HCT116 (cell line): ENCODE results near the gene QPCTL. TPM values are rescaled to one million over a fixed set of nuclear protein-coding genes. Genes with fewer than 3 reads are reported as not detected.

Source experiments
- ATAC-seq: fragments of 200-7000 bp; cut with Tn5 transposase; 2 replicates; pipeline ENCODE4 v1.9.1; 2020; ENCODE audit warnings: mild to moderate bottlenecking, moderate library complexity
- BruUV-seq: library from RNA; stranded (reverse); fragments of 400-500 nt; replicated peaks from 2 replicates; lab custom pipeline; 2021; lab: Mats Ljungman, UMichigan
- CTCF ChIA-PET: fragments of 300-600 bp; sonication (Branson Sonifier 250); formaldehyde crosslinking; loops from one replicate; lab custom pipeline; 2021; ENCODE audit warnings: antibody characterized with exemption; lab: Charles Lee
- POLR2A ChIA-PET: fragments of 300-600, 350-600 bp; sonication (Branson Sonifier 250); formaldehyde crosslinking; loops from one replicate; lab custom pipeline; 2021; ENCODE audit warnings: antibody characterized with exemption; lab: Charles Lee
- RAD21 ChIA-PET, 2 experiments: fragments of 300-600 bp; sonication (Branson Sonifier 250); formaldehyde crosslinking; loops; one replicate each; lab custom pipeline; 2023; ENCODE audit warnings: low total read pairs in 2 of 2; ENCODE audit not compliant: uncharacterized antibody in 2 of 2, unreplicated experiment in 2 of 2, low non-redundant PET in 1 of 2; lab: Charles Lee
- DNase-seq: peaks from one replicate; pipeline ENCODE4 v3.0.0-alpha.2; 2010; ENCODE audit warnings: low read depth, low spot score
- H2AFZ ChIP-seq: fragments of 200-600 bp; shearing (Covaris generic), sonication (generic); 2 replicates; pipeline ENCODE4 v1.6.1; 2017; ENCODE audit warnings: low read depth, mixed run types, mixed read lengths, antibody characterized with exemption, low read length; ENCODE audit not compliant: poor library complexity, severe bottlenecking
- H3K27ac ChIP-seq: 2 replicates; pipeline ENCODE4 v1.5.1; 2012; ENCODE audit warnings: low read depth, low read length
- H3K27me3 ChIP-seq: fragments of 200-600 bp; sonication (generic); 2 replicates; pipeline ENCODE4 v1.6.1; 2016; ENCODE audit warnings: mixed run types, low read length, mixed read lengths; ENCODE audit not compliant: insufficient read depth
- H3K36me3 ChIP-seq, 2 experiments: fragments of 200-500 bp in 1 of 2; fragments of 200-600 bp in 1 of 2; sonication (Bioruptor generic) in 1 of 2; sonication (generic) in 1 of 2; 2 replicates each; pipeline versions ENCODE4 v1.5.1 to v1.6.1; 2014 to 2016; ENCODE audit warnings: low read length in 2 of 2, inconsistent platforms in 1 of 2, mixed read lengths in 1 of 2, mixed run types in 1 of 2; ENCODE audit not compliant: insufficient read depth in 2 of 2, control insufficient read depth in 1 of 2
- H3K4me1 ChIP-seq, 2 experiments: fragments of 200-600 bp in 1 of 2; sonication (generic) in 1 of 2; 2 replicates each; pipeline versions ENCODE4 v1.5.1 to v1.6.1; 2012 to 2017; ENCODE audit warnings: low read length in 2 of 2, inconsistent platforms in 1 of 2, mild to moderate bottlenecking in 1 of 2, mixed read lengths in 1 of 2, mixed run types in 1 of 2, moderate library complexity in 1 of 2; ENCODE audit not compliant: insufficient read depth in 2 of 2, control insufficient read depth in 1 of 2
- H3K4me2 ChIP-seq: fragments of 200-600 bp; sonication (generic); 2 replicates; pipeline ENCODE4 v1.6.1; 2017; ENCODE audit warnings: mixed run types, low read length, mixed read lengths
- H3K4me3 ChIP-seq, 2 experiments: fragments of 200-600 bp in 1 of 2; sonication (generic) in 1 of 2; replicated peaks in 1 of 2; 2 replicates each; pipeline ENCODE4 v1.5.1; 2011 to 2016; ENCODE audit warnings: low read length in 2 of 2, control low read depth in 1 of 2, low read depth in 1 of 2, mild to moderate bottlenecking in 1 of 2, mixed read lengths in 1 of 2, mixed run types in 1 of 2
- H3K79me2 ChIP-seq: fragments of 200-600 bp; sonication (generic); 2 replicates; pipeline ENCODE4 v1.6.1; 2017; ENCODE audit warnings: mild to moderate bottlenecking, mixed run types, low read length, moderate library complexity, mixed read lengths; ENCODE audit not compliant: insufficient read depth
- H3K9ac ChIP-seq: fragments of 200-600 bp; sonication (generic); 2 replicates; pipeline ENCODE4 v1.6.1; 2016; ENCODE audit warnings: low read length, mixed read lengths
- H3K9me2 ChIP-seq: fragments of 200-600 bp; sonication (generic), shearing (Covaris generic); 2 replicates; pipeline ENCODE4 v1.6.1; 2017; ENCODE audit warnings: mixed run types, mild to moderate bottlenecking, moderate library complexity; ENCODE audit not compliant: insufficient read depth
- H3K9me3 ChIP-seq, 2 experiments: fragments of 200-500 bp in 1 of 2; fragments of 200-600 bp in 1 of 2; sonication (Bioruptor generic) in 1 of 2; sonication (generic) in 1 of 2; 2 replicates each; pipeline ENCODE4 v1.6.1; 2014 to 2017; ENCODE audit warnings: low read length in 2 of 2, mixed read lengths in 2 of 2, inconsistent platforms in 1 of 2, low read depth in 1 of 2, mild to moderate bottlenecking in 1 of 2, mixed run types in 1 of 2, moderate library complexity in 1 of 2; ENCODE audit not compliant: control insufficient read depth in 1 of 2, insufficient read depth in 1 of 2
- H4K20me1 ChIP-seq: fragments of 200-600 bp; sonication (generic), shearing (Covaris generic); 2 replicates; pipeline ENCODE4 v1.6.1; 2017; ENCODE audit warnings: mixed run types, mild to moderate bottlenecking, moderate library complexity; ENCODE audit not compliant: insufficient read depth
- CEBPB ChIP-seq: IDR thresholded peaks from 2 replicates; pipeline ENCODE4 v1.6.1; 2012; ENCODE audit warnings: low read depth
- CTCF ChIP-seq, 3 experiments: fragments of 200-600 bp in 1 of 3; sonication (generic) in 1 of 3; IDR thresholded peaks in 2 of 3; conservative IDR thresholded peaks in 1 of 3; 2 replicates each; pipeline ENCODE4 v1.5.1; 2012 to 2017; ENCODE audit warnings: low read depth in 2 of 3, low read length in 2 of 3, antibody characterized with exemption in 1 of 3, borderline replicate concordance in 1 of 3, control low read depth in 1 of 3, mild to moderate bottlenecking in 1 of 3, mixed read lengths in 1 of 3, mixed run types in 1 of 3, moderate library complexity in 1 of 3; ENCODE audit not compliant: insufficient read depth in 1 of 3
- EGR1 ChIP-seq: IDR thresholded peaks from 2 replicates; pipeline ENCODE4 v1.6.1; 2012; ENCODE audit warnings: low read depth
- EZH2phosphoT487 ChIP-seq: fragments of 200-600 bp; IDR thresholded peaks from 2 replicates; pipeline ENCODE4 v1.6.1; 2018; ENCODE audit warnings: antibody characterized with exemption, borderline replicate concordance
- JUND ChIP-seq: IDR thresholded peaks from 2 replicates; pipeline ENCODE4 v1.6.1; 2012
- POLR2AphosphoS5 ChIP-seq: IDR thresholded peaks from 2 replicates; pipeline ENCODE4 v1.6.1; 2011; ENCODE audit warnings: mild to moderate bottlenecking, low read depth, low read length, moderate library complexity
- RAD21 ChIP-seq: IDR thresholded peaks from 2 replicates; pipeline ENCODE4 v1.6.1; 2012; ENCODE audit warnings: low read depth, mild to moderate bottlenecking
- SIN3A ChIP-seq: IDR thresholded peaks from 2 replicates; pipeline ENCODE4 v1.6.1; 2012; ENCODE audit warnings: low read depth
- SP1 ChIP-seq: IDR thresholded peaks from 2 replicates; pipeline ENCODE4 v1.6.1; 2012; ENCODE audit warnings: low read depth
- SRF ChIP-seq: IDR thresholded peaks from 2 replicates; pipeline ENCODE4 v1.6.1; 2012; ENCODE audit warnings: low read depth
- ZNF274 ChIP-seq: fragments of 200-500 bp; sonication (Bioruptor generic); IDR thresholded peaks from 2 replicates; pipeline ENCODE4 v1.6.1; 2014; ENCODE audit warnings: mild to moderate bottlenecking, low read depth, low read length, inconsistent platforms
- intact Hi-C: fragments of 100-400 bp; cut with micrococcal nuclease; formaldehyde crosslinking; loops from 2 replicates; pipeline ENCODE4 v1.10.0; 2022
- total RNA-seq: library from RNA; stranded (reverse); gene quantifications from one replicate; pipeline ENCODE4 v1.2.1, GENCODE V29; 2021; ENCODE audit not compliant: unreplicated experiment
- TF ChIP-seq, protein P1 (sequence below): IDR thresholded peaks from 2 replicates; pipeline ENCODE4 v1.6.1; 2011; ENCODE audit warnings: mild to moderate bottlenecking, low read length, moderate library complexity; ENCODE audit not compliant: insufficient replicate concordance; ENCODE audit errors: extremely low read depth

Gene QPCTL
- total RNA-seq, 1 experiment from 2014 or later, result 19.5 TPM

- Histone ChIP-seq H4K20me1 (no peaks in the 10 kb centered on the region), H3K4me3 (peak overlapping the region; percentile 68 to 75), H3K27me3 (no peaks in the 10 kb centered on the region), H2AFZ (no peak overlapping the region), H3K27ac (peak overlapping the region; percentile 45; the same call in 1 of the 2 replicates), H3K36me3 (no peaks in the 10 kb centered on the region), H3K79me2 (no peaks in the 10 kb centered on the region), H3K9ac (peak overlapping the region; percentile 83), H3K9me2 (no peaks in the 10 kb centered on the region), H3K9me3 (no peaks in the 10 kb centered on the region), H3K4me2 (peak overlapping the region; percentile 98), H3K4me1 (peaks cover 17 to 37% of the 10 kb centered on the region in 2 experiments)
- intact Hi-C loops, result no loop called here
- ChIA-PET CTCF (interaction anchor here (1.0 to 2.2 kb wide), 6 partner anchors 8 to 92 kb away, joined by 3 to 22 read pairs (median 4); partner anchors contain the start of genes QPCTL, SIX5 and SNRPD2), RAD21 (interaction anchor here in 1 of 2 experiments (0.6 to 1.1 kb wide), 4 partner anchors 32 to 249 kb away, joined by 4 to 7 read pairs (median 5); partner anchors contain the start of gene MYPOP), POLR2A (interaction anchor here (0.6 to 2.4 kb wide), 10 partner anchors 8 to 210 kb away, joined by 3 to 19 read pairs (median 4); partner anchors contain the start of genes FOSB, GIPR, QPCTL and SNRPD2)
- ATAC-seq (peak; percentile 86), DNase-seq (peak; percentile 99)
- TF ChIP-seq SP1, result peak; percentile 48
- peak; percentile 90 for TF ChIP-seq EGR1
- TF ChIP-seq RAD21, result no peak
- TF ChIP-seq POLR2AphosphoS5, result peak; percentile 67
- no peak for TF ChIP-seq SIN3A
- BruUV-seq, result TSS peak; percentile 44
These were observed 14.9 kb upstream of the QPCTL start for GRCh38 chr19:45677351-45678230.

DNA sequence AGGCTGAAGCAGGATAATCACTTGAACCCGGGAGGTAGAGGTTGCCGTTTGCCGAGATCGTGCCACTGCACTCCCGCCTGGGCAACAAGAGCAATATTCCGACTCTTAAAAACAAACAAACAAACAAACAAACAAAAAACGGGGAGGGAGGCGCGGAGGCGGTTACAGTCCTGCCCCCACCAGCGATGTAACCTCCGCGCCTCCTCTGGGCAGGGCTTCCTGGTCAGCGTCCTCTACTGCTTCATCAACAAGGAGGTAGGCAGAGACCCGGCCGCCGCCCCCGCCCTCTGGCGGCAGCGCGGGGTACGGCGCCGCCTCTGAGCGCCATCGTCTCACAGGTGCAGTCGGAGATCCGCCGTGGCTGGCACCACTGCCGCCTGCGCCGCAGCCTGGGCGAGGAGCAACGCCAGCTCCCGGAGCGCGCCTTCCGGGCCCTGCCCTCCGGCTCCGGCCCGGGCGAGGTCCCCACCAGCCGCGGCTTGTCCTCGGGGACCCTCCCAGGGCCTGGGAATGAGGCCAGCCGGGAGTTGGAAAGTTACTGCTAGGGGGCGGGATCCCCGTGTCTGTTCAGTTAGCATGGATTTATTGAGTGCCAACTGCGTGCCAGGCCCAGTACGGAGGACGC is 11.0 kb upstream of the QPCTL start:
- Histone ChIP-seq H3K27ac (peak overlapping the region; percentile 82), H3K9me2 (no peaks in the 10 kb centered on the region), H3K27me3 (no peaks in the 10 kb centered on the region), H4K20me1 (no peaks in the 10 kb centered on the region), H3K79me2 (no peaks in the 10 kb centered on the region), H3K9ac (peak overlapping the region; percentile 61), H3K4me3 (peak overlapping the region; percentile 28 to 56), H3K9me3 (no peaks in the 10 kb centered on the region), H2AFZ (no peak overlapping the region), H3K36me3 (peaks cover 8 to 14% of the 10 kb centered on the region in 2 experiments; a peak in 3 of 4 replicates), H3K4me2 (peak overlapping the region; percentile 88), H3K4me1 (peaks cover 17 to 35% of the 10 kb centered on the region in 2 experiments)
- DNase-seq (peak; percentile 71), ATAC-seq (peak; percentile 74)
- CTCF ChIA-PET, result interaction anchor here (0.8 to 3.3 kb wide), 6 partner anchors 10 to 91 kb away, joined by 3 to 18 read pairs (median 4); partner anchors contain the start of genes QPCTL and SNRPD2
- POLR2A ChIA-PET, result interaction anchor here (1.0 to 2.0 kb wide), 5 partner anchors 10 to 88 kb away, joined by 3 to 12 read pairs (median 7); partner anchors contain the start of genes QPCTL and SNRPD2
- intact Hi-C loops, result no loop called here
- RAD21 ChIA-PET, result no interaction called here
- no TSS peak for BruUV-seq
- TF ChIP-seq, protein P1, sequence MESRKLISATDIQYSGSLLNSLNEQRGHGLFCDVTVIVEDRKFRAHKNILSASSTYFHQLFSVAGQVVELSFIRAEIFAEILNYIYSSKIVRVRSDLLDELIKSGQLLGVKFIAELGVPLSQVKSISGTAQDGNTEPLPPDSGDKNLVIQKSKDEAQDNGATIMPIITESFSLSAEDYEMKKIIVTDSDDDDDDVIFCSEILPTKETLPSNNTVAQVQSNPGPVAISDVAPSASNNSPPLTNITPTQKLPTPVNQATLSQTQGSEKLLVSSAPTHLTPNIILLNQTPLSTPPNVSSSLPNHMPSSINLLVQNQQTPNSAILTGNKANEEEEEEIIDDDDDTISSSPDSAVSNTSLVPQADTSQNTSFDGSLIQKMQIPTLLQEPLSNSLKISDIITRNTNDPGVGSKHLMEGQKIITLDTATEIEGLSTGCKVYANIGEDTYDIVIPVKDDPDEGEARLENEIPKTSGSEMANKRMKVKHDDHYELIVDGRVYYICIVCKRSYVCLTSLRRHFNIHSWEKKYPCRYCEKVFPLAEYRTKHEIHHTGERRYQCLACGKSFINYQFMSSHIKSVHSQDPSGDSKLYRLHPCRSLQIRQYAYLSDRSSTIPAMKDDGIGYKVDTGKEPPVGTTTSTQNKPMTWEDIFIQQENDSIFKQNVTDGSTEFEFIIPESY, result no peak
- no peak for TF ChIP-seq ZNF274
- no peak for TF ChIP-seq EZH2phosphoT487
- TF ChIP-seq CEBPB, result no peak
- no peak for TF ChIP-seq JUND
- no peak for TF ChIP-seq SIN3A
- TF ChIP-seq CTCF (IDR thresholded peaks at IDR 0.05 in 2 of 3, conservative IDR thresholded peaks at IDR 0.05 in 1 of 3; ENCODE audit: borderline replicate concordance in 1 of 3, insufficient read depth in 1 of 3, low read depth in 2 of 3, low read length in 2 of 3), result peak; percentile 78 to 95 (median 89)
- TF ChIP-seq RAD21, result peak; percentile 71
- TF ChIP-seq SRF, result no peak
- TF ChIP-seq POLR2AphosphoS5, result peak; percentile 67
- TF ChIP-seq EGR1, result peak; percentile 79
